HepG2 (cell line): ENCODE measurements around the gene SPAG4. TPM values are rescaled to one million over a fixed set of nuclear protein-coding genes. Genes with fewer than 3 reads are reported as not detected.

Experiments
- ELF3 ChIP-seq: IDR thresholded peaks from 2 replicates; pipeline ENCODE4 v1.6.1; 2016; ENCODE audit warnings: missing genetic modification reagents, missing compliant biosample characterization
- FLYWCH1 ChIP-seq: sonication (generic); formaldehyde crosslinking; IDR thresholded peaks from 2 replicates; pipeline ENCODE4 v1.8.1; 2023; ENCODE audit warnings: mild to moderate bottlenecking, missing genetic modification reagents
- FOSL2 ChIP-seq: sonication (generic); formaldehyde crosslinking; IDR thresholded peaks from 2 replicates; pipeline ENCODE4 v1.4.0; 2020; ENCODE audit warnings: missing genetic modification reagents
- HHEX ChIP-seq: IDR thresholded peaks from 2 replicates; pipeline ENCODE4 v1.6.1; 2016; ENCODE audit warnings: control low read depth
- HMG20B ChIP-seq: conservative IDR thresholded peaks from 2 replicates; pipeline ENCODE4 v1.6.1; 2016; ENCODE audit warnings: missing genetic modification reagents, missing compliant biosample characterization
- HOXA3 ChIP-seq: sonication (generic); formaldehyde crosslinking; IDR thresholded peaks from 2 replicates; pipeline ENCODE4 v1.5.0; 2020; ENCODE audit warnings: missing genetic modification reagents
- NFATC3 ChIP-seq: sonication (generic); formaldehyde crosslinking; IDR thresholded peaks from 2 replicates; pipeline ENCODE4 v1.5.1; 2020; ENCODE audit warnings: mild to moderate bottlenecking, missing genetic modification reagents
- RFX1 ChIP-seq: fragments of 450-650 bp; IDR thresholded peaks from 2 replicates; pipeline ENCODE4 v1.6.1; 2017
- SMARCC2 ChIP-seq: fragments of 450-650 bp; IDR thresholded peaks from 2 replicates; pipeline ENCODE4 v1.6.1; 2017; ENCODE audit warnings: antibody characterized with exemption, mild to moderate bottlenecking
- SPEN ChIP-seq: sonication (generic); formaldehyde crosslinking; IDR thresholded peaks from 2 replicates; pipeline ENCODE4 v1.5.1; 2020; ENCODE audit warnings: low read depth, mild to moderate bottlenecking, missing genetic modification reagents
- STAG1 ChIP-seq: sonication (generic); formaldehyde crosslinking; IDR thresholded peaks from 2 replicates; pipeline ENCODE4 v1.4.0; 2020; ENCODE audit warnings: missing genetic modification reagents
- TBX3 ChIP-seq: fragments of 450-650 bp; IDR thresholded peaks from 2 replicates; pipeline ENCODE4 v1.6.1; 2017; ENCODE audit warnings: antibody characterized with exemption, mild to moderate bottlenecking, inconsistent platforms, borderline replicate concordance
- ZNF296 ChIP-seq: sonication (generic); formaldehyde crosslinking; conservative IDR thresholded peaks from 2 replicates; pipeline ENCODE4 v1.5.0; 2020; ENCODE audit warnings: mild to moderate bottlenecking, missing genetic modification reagents
- ZNF44 ChIP-seq: sonication (generic); formaldehyde crosslinking; IDR thresholded peaks from 2 replicates; pipeline ENCODE4 v1.5.1; 2020; ENCODE audit warnings: mild to moderate bottlenecking, missing genetic modification reagents
- ZNF563 ChIP-seq: sonication (generic); formaldehyde crosslinking; IDR thresholded peaks from 2 replicates; pipeline ENCODE4 v1.8.0; 2022; ENCODE audit warnings: mild to moderate bottlenecking, moderate library complexity, missing genetic modification reagents
- ZNF567 ChIP-seq: sonication (generic); formaldehyde crosslinking; IDR thresholded peaks from 2 replicates; pipeline ENCODE4 v1.8.1; 2023; ENCODE audit warnings: mild to moderate bottlenecking, missing genetic modification reagents, borderline replicate concordance
- ZNF597 ChIP-seq: sonication (generic); formaldehyde crosslinking; IDR thresholded peaks from 2 replicates; pipeline ENCODE4 v1.5.0; 2020; ENCODE audit warnings: missing genetic modification reagents
- ZNF747 ChIP-seq: sonication (generic); formaldehyde crosslinking; IDR thresholded peaks from 2 replicates; pipeline ENCODE4 v1.8.1; 2023; ENCODE audit warnings: missing genetic modification reagents, mild to moderate bottlenecking, borderline replicate concordance
- ZNF749 ChIP-seq: sonication (generic); formaldehyde crosslinking; IDR thresholded peaks from 2 replicates; pipeline ENCODE4 v1.8.0; 2022; ENCODE audit warnings: mild to moderate bottlenecking, missing genetic modification reagents, moderate library complexity, borderline replicate concordance
- ZNF777 ChIP-seq: sonication (generic); formaldehyde crosslinking; IDR thresholded peaks from 2 replicates; pipeline ENCODE4 v1.4.0; 2020; ENCODE audit warnings: missing genetic modification reagents
- ZNF792 ChIP-seq: IDR thresholded peaks from 2 replicates; pipeline ENCODE4 v1.6.1; 2016
- ZNF800 ChIP-seq: sonication (generic); formaldehyde crosslinking; IDR thresholded peaks from 2 replicates; pipeline ENCODE4 v1.4.0; 2020; ENCODE audit warnings: missing genetic modification reagents
- polyA plus RNA-seq, 8 experiments: library from polyadenylated mRNA; depleted of rRNA in 3 of 8; stranded (reverse) in 7 of 8; unstranded in 1 of 8; fragments of >200 nt; fragmentation: Illumina TruSeq in 4 of 8; extraction: Trizol in 4 of 8; gene quantifications; 2 replicates each; pipeline versions ENCODE4 v1.2.1 to v1.2.3, GENCODE V29; 2011 to 2016; ENCODE audit warnings: low read depth in 4 of 8, missing spikeins in 1 of 8, mixed read lengths in 1 of 8; ENCODE audit not compliant: insufficient read depth in 1 of 8
- total RNA-seq, 5 experiments: library from RNA; depleted of rRNA; stranded (reverse); fragments of >200 nt; fragmentation: Illumina TruSeq; extraction: Trizol; gene quantifications; 2 replicates each; pipeline ENCODE4 v1.2.3, GENCODE V29; 2016; ENCODE audit warnings: low read depth in 1 of 5
- TF ChIP-seq, protein P1 (sequence below): sonication (generic); formaldehyde crosslinking; IDR thresholded peaks from 2 replicates; pipeline ENCODE4 v1.4.0; 2020; ENCODE audit warnings: mild to moderate bottlenecking, missing genetic modification reagents
- TF ChIP-seq, protein P2 (sequence below): sonication (generic); formaldehyde crosslinking; IDR thresholded peaks from 2 replicates; pipeline ENCODE4 v1.8.0; 2022; ENCODE audit warnings: missing genetic modification reagents, mild to moderate bottlenecking, borderline replicate concordance

Gene SPAG4
- total and polyA plus RNA-seq, 2 of the 13 experiments (the other 11 are each of a cell fraction or from before 2014, with no cell fraction given) = 5.8 to 137 TPM

DNA sequence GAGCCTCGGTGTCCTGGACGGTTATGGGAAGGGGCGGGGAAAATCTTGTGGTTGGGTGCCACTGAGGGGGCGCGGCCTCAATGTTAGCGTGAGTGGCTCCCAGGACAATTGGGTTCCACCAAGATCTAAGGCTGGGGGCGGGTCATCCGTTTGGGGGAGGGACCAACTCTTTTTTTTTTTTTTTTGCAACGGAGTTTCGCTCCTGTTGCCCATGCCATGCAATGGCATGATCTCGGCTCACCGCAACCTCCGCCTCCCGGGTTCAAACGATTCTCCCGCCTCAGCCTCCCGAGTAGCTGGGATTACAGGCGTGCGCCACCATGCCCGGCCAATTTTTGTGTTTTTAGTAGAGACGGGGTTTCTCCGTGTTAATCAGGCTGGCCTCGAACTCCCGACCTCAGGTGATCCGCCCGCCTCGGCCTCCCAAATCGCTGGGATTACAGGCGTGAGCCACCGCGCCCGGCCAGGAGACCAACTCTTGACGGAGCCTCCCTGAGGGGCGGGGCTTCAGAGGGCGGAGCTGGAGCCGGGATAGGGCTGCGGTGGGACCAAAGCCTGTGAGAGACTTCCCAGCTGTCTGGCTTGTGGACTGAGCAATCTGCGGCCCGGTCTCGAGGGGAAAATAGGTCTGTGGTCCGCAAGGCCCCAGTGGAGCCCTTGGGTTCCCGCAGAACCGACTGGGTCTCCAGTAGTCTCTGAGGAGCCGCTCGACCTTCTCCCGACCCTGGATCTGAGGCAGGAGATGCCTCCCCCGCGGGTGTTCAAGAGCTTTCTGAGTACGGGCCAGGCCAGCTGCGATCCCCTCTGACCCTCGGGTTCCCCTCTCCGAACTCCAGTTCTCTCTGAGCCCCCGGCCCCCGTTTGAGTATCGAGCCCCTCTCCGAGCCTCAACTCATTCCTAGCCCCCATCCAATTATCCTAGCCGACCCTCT, 1.1 kb downstream of the SPAG4 start (continued):
- TF ChIP-seq, protein P1, sequence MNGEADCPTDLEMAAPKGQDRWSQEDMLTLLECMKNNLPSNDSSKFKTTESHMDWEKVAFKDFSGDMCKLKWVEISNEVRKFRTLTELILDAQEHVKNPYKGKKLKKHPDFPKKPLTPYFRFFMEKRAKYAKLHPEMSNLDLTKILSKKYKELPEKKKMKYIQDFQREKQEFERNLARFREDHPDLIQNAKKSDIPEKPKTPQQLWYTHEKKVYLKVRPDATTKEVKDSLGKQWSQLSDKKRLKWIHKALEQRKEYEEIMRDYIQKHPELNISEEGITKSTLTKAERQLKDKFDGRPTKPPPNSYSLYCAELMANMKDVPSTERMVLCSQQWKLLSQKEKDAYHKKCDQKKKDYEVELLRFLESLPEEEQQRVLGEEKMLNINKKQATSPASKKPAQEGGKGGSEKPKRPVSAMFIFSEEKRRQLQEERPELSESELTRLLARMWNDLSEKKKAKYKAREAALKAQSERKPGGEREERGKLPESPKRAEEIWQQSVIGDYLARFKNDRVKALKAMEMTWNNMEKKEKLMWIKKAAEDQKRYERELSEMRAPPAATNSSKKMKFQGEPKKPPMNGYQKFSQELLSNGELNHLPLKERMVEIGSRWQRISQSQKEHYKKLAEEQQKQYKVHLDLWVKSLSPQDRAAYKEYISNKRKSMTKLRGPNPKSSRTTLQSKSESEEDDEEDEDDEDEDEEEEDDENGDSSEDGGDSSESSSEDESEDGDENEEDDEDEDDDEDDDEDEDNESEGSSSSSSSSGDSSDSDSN (CRISPR knock-in tag) = peak; percentile 46; the same call in 1 of the 2 replicates
- TF ChIP-seq HOXA3 (CRISPR knock-in tag) = peak; percentile 72; the same call in 1 of the 2 replicates
- TF ChIP-seq STAG1 (CRISPR knock-in tag) = peak; percentile 14; the same call in 1 of the 2 replicates
- peak; percentile 16; the same call in 1 of the 2 replicates for TF ChIP-seq HMG20B (CRISPR knock-in tag)
- no peak; the same call in none of the 2 replicates for TF ChIP-seq ZNF563
- TF ChIP-seq ZNF597 = 0 out of 2 replicates have a peak, but pooled peaks have one; percentile 79
- peak; percentile 78 for TF ChIP-seq ZNF747
- no peak; the same call in 1 of the 2 replicates for TF ChIP-seq FLYWCH1
- TF ChIP-seq SPEN (CRISPR knock-in tag) = peak; percentile 60; the same call in 1 of the 2 replicates
- peak; percentile 47; the same call in 1 of the 2 replicates for TF ChIP-seq ZNF777 (CRISPR knock-in tag)
- TF ChIP-seq ELF3 (CRISPR knock-in tag) = peak; percentile 49; the same call in 1 of the 2 replicates
- peak; percentile 30; the same call in 1 of the 2 replicates for TF ChIP-seq ZNF749
- TF ChIP-seq NFATC3 (CRISPR knock-in tag) = peak; percentile 95
- peak; percentile 77 for TF ChIP-seq ZNF800 (CRISPR knock-in tag)
- TF ChIP-seq ZNF567 (CRISPR knock-in tag) = no peak
- TF ChIP-seq ZNF296 (CRISPR knock-in tag) = no peak
- 0 out of 2 replicates have a peak, but pooled peaks have one; percentile 5 for TF ChIP-seq HHEX (CRISPR knock-in tag)
- no peak for TF ChIP-seq SMARCC2
- peak; percentile 56; the same call in 1 of the 2 replicates for TF ChIP-seq ZNF44 (CRISPR knock-in tag)
- TF ChIP-seq RFX1 = no peak
- 0 out of 2 replicates have a peak, but pooled peaks have one; percentile 26 for TF ChIP-seq TBX3
- peak; percentile 45; the same call in 1 of the 2 replicates for TF ChIP-seq FOSL2 (CRISPR knock-in tag)
- peak; percentile 77; the same call in 1 of the 2 replicates for TF ChIP-seq ZNF792 (CRISPR knock-in tag)
- TF ChIP-seq, protein P2, sequence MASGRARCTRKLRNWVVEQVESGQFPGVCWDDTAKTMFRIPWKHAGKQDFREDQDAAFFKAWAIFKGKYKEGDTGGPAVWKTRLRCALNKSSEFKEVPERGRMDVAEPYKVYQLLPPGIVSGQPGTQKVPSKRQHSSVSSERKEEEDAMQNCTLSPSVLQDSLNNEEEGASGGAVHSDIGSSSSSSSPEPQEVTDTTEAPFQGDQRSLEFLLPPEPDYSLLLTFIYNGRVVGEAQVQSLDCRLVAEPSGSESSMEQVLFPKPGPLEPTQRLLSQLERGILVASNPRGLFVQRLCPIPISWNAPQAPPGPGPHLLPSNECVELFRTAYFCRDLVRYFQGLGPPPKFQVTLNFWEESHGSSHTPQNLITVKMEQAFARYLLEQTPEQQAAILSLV (CRISPR knock-in tag) = 0 out of 2 replicates have a peak, but pooled peaks have one; percentile 46
